GM21786 (cell line): ENCODE results near the gene CLTA.
"Not testable (repeated sequence)": the region's sequence is repeated elsewhere in the genome, so short reads cannot be mapped to it uniquely, and the experiment has no call there.

Experiments
- ATAC-seq: cut with Tn5 transposase; IDR thresholded peaks from one replicate; pipeline ENCODE4 v1.9.1; 2021; ENCODE audit not compliant: unreplicated experiment

The CLTA gene

GRCh38 chr9:36158122-36158521 lies 32.6 kb upstream of the CLTA start:
- ATAC-seq = no peak

GRCh38 chr9:36158917-36159316 lies 31.8 kb upstream of the CLTA start:
- ATAC-seq = no peak

- ATAC-seq = not testable (repeated sequence)
These were observed 31.2 kb upstream of the CLTA start for GRCh38 chr9:36159509-36159908.

- not testable (repeated sequence) for ATAC-seq
These were observed 30.6 kb upstream of the CLTA start for GRCh38 chr9:36160126-36160525.

- ATAC-seq = no peak
These were observed 29.5 kb upstream of the CLTA start for GRCh38 chr9:36161187-36161586.

GRCh38 chr9:36162211-36162738 lies 28.4 kb upstream of the CLTA start:
- ATAC-seq = no peak

- no peak for ATAC-seq
These were observed 27.5 kb upstream of the CLTA start for GRCh38 chr9:36163049-36163785.

GRCh38 chr9:36163786-36164170 lies 26.9 kb upstream of the CLTA start:
- no peak for ATAC-seq

GRCh38 chr9:36164372-36164771 lies 26.3 kb upstream of the CLTA start:
- ATAC-seq = no peak

- no peak for ATAC-seq
These were observed 25.7 kb upstream of the CLTA start for GRCh38 chr9:36164989-36165388.

GRCh38 chr9:36165826-36166167 lies 24.9 kb upstream of the CLTA start:
- ATAC-seq = no peak

- ATAC-seq = peak; percentile 76
These were observed 24.4 kb upstream of the CLTA start for GRCh38 chr9:36166168-36166927.

GRCh38 chr9:36169166-36169565 lies 21.6 kb upstream of the CLTA start, which contains the start of gene CCIN:
CCIN (plus strand) TSS chr9:36169388; CDS start chr9:36169503, 115 bp downstream.
- ATAC-seq = no peak

GRCh38 chr9:36169708-36170107 lies 21.0 kb upstream of the CLTA start:
- no peak for ATAC-seq

- ATAC-seq = no peak
These were observed 20.2 kb upstream of the CLTA start for GRCh38 chr9:36170531-36170930.

- ATAC-seq = no peak
These were observed 16.9 kb upstream of the CLTA start for GRCh38 chr9:36173861-36174260.

- ATAC-seq = no peak
These were observed 16.4 kb upstream of the CLTA start for GRCh38 chr9:36174271-36174670.

GRCh38 chr9:36174731-36175130 lies 16.0 kb upstream of the CLTA start:
- no peak for ATAC-seq

GRCh38 chr9:36175209-36175608 lies 15.5 kb upstream of the CLTA start:
- not testable (repeated sequence) for ATAC-seq

GRCh38 chr9:36176496-36176895 lies 14.2 kb upstream of the CLTA start:
- ATAC-seq = not testable (repeated sequence)

- no peak for ATAC-seq
These were observed 13.2 kb upstream of the CLTA start for GRCh38 chr9:36177571-36177970.

GRCh38 chr9:36180243-36180642 lies 10.5 kb upstream of the CLTA start:
- not testable (repeated sequence) for ATAC-seq
